Lung (tissue), 12 donors: ENCODE data around the gene KHK. TPM values are rescaled to one million over a fixed set of nuclear protein-coding genes. Genes with fewer than 3 reads are reported as not detected.

ENCODE experiments used
- ATAC-seq: fragments of 200-7000 bp; cut with Tn5 transposase; one replicate; pipeline ENCODE4 v1.9.1; 2020; ENCODE audit warnings: moderate number of reproducible peaks; ENCODE audit not compliant: insufficient read depth, low FRiP score
- DNase-seq, 3 donors: peaks; one replicate each; pipeline ENCODE4 v3.0.0-alpha.2; 2013 to 2017
- H3K27ac ChIP-seq, 2 donors: one replicate each; pipeline ENCODE4 v1.5.1; 2013; ENCODE audit warnings: mild to moderate bottlenecking in 2 of 2, moderate library complexity in 2 of 2, control low read depth in 1 of 2, inconsistent platforms in 1 of 2, low read depth in 1 of 2, low read length in 1 of 2
- H3K27me3 ChIP-seq, 3 donors: one replicate each; pipeline ENCODE4 v1.5.1; 2013; ENCODE audit warnings: low read length in 2 of 3; ENCODE audit not compliant: control insufficient read depth in 3 of 3, insufficient read depth in 3 of 3
- H3K36me3 ChIP-seq, 4 donors: one replicate each; pipeline ENCODE4 v1.5.1; 2013; ENCODE audit warnings: low read length in 4 of 4, mild to moderate bottlenecking in 1 of 4, moderate library complexity in 1 of 4; ENCODE audit not compliant: control insufficient read depth in 4 of 4, insufficient read depth in 4 of 4
- H3K4me1 ChIP-seq, 5 donors: one replicate each; pipeline ENCODE4 v1.5.1; 2013; ENCODE audit warnings: low read length in 5 of 5, mild to moderate bottlenecking in 2 of 5, moderate library complexity in 1 of 5; ENCODE audit not compliant: control insufficient read depth in 5 of 5, insufficient read depth in 5 of 5
- H3K4me3 ChIP-seq: one replicate; pipeline ENCODE4 v1.5.1; 2013; ENCODE audit warnings: mild to moderate bottlenecking, control low read depth, moderate library complexity
- H3K9ac ChIP-seq, 2 donors: one replicate each; pipeline ENCODE4 v1.5.1; 2013; ENCODE audit warnings: low read length in 2 of 2, control low read depth in 1 of 2; ENCODE audit not compliant: insufficient read depth in 1 of 2
- H3K9me3 ChIP-seq, 4 donors: one replicate each; pipeline ENCODE4 v1.5.1; 2013; ENCODE audit warnings: low read length in 3 of 4, mild to moderate bottlenecking in 1 of 4, moderate library complexity in 1 of 4; ENCODE audit not compliant: control insufficient read depth in 4 of 4, insufficient read depth in 3 of 4
- CTCF ChIP-seq: IDR thresholded peaks from 2 replicates; pipeline ENCODE4 v1.5.1; 2012; ENCODE audit warnings: mild to moderate bottlenecking; ENCODE audit errors: control extremely low read depth, extremely low read depth
- WGBS, 2 donors: extraction: QIAGEN DNeasy Blood & Tissue Kit; methylation state at CpG; one replicate each; pipeline ENCODE4 v1.1.7; 2013; 5-methylcytosine and 5-hydroxymethylcytosine counted together
- polyA plus RNA-seq, 2 donors: library from polyadenylated mRNA; stranded (reverse); fragments of 200-250 nt; gene quantifications; one replicate each; pipeline ENCODE4 v1.2.1, GENCODE V29; 2013
- total RNA-seq, 2 donors: library from RNA; depleted of rRNA in 1 of 2; stranded (reverse); fragments of >200 nt in 1 of 2; gene quantifications; one replicate each; pipeline ENCODE4 v1.2.1, GENCODE V29; 2014 to 2021
- donor health status: control.
- donor health status: control.
- donor health status: Bipolar disorder and iron deficiency.
- donor health status: healthy.
- donor health status: DM: yes; HTN: yes; CAD: no.

KHK gene
- total and polyA plus RNA-seq, 4 donors, result 1.6 to 7.6 (median 3.7) TPM

GRCh38 chr2:27147935-27148334 is 61.4 kb downstream of the KHK start:
- no peaks in the 10 kb centered on the region for H3K4me1 ChIP-seq
- no peak overlapping the region for H3K27ac ChIP-seq
- WGBS, 2 donors, result 90 to 95% methylated on average over 8 of the region's 8 CpGs
- no peak overlapping the region for H3K9ac ChIP-seq
- peaks cover 0 to 2% (median 0%) of the 10 kb centered on the region in 3 donors for H3K27me3 ChIP-seq
- no peak overlapping the region for H3K4me3 ChIP-seq
- DNase-seq (no peak), ATAC-seq (no peak)
- TF ChIP-seq CTCF, result no peak
- H3K36me3 ChIP-seq, result no peaks in the 10 kb centered on the region
- H3K9me3 ChIP-seq, result no peaks in the 10 kb centered on the region

- ATAC-seq, result no peak
- Histone ChIP-seq H3K9ac (no peak within 1 kb of the TSS), H3K4me3 (no peak within 1 kb of the TSS), H3K27ac (no peak within 1 kb of the TSS), H3K9me3 (no peaks in the 10 kb centered on the region), H3K4me1 (no peaks in the 10 kb centered on the region), H3K27me3 (no peaks in the 10 kb centered on the region), H3K36me3 (no peaks in the 10 kb centered on the region)
- no peak for TF ChIP-seq CTCF
- DNase-seq, result peak in 2 of 3 donors; percentile 37 to 42
- whole genome bisulfite sequencing, 2 donors, result 73 to 79% methylated on average over 12 of the region's 12 CpGs
These were observed 62.3 kb downstream of the KHK start, which contains the start of gene TCF23 for GRCh38 chr2:27148801-27149439. Gene TCF23 (plus strand): TSS chr2:27149004. CDS start chr2:27149134, 130 bp downstream.

- no peak for ATAC-seq
- no peak overlapping the region for H3K9ac ChIP-seq
- no peak overlapping the region for H3K4me3 ChIP-seq
- H3K27me3 ChIP-seq, result no peaks in the 10 kb centered on the region
- H3K9me3 ChIP-seq, result no peaks in the 10 kb centered on the region
- no peak for DNase-seq
- no peaks in the 10 kb centered on the region for H3K36me3 ChIP-seq
- no peaks in the 10 kb centered on the region for H3K4me1 ChIP-seq
- WGBS, 2 donors, result 87 to 92% methylated on average over 28 to 29 of the region's 29 CpGs
- no peak for TF ChIP-seq CTCF
- no peak overlapping the region for H3K27ac ChIP-seq
These were observed 63.2 kb downstream of the KHK start for GRCh38 chr2:27149570-27150405.

Other genes with a start within 250 kb of the KHK start
- gene DPYSL5, start 238.6 kb upstream of the KHK start, total RNA-seq, result under 1 TPM in 1 of 2 donors, not detected in 1; 0.09 TPM
- gene DPYSL5, start 238.6 kb upstream of the KHK start, polyA plus RNA-seq, result not detected
- gene MAPRE3, start 116.1 kb upstream of the KHK start, total RNA-seq, result 10 to 100 TPM; 10.2 to 34.1 TPM
- gene MAPRE3, start 116.1 kb upstream of the KHK start, polyA plus RNA-seq, result 10 to 100 TPM; 20.4 to 41.9 TPM
- gene TMEM214, start 53.8 kb upstream of the KHK start, total RNA-seq, result 10 to 100 TPM; 34.3 to 99.2 TPM
- 10 to 100 TPM; 56.7 to 62.5 TPM for gene TMEM214, start 53.8 kb upstream of the KHK start, polyA plus RNA-seq
- gene AGBL5, start 35.1 kb upstream of the KHK start, total RNA-seq, result 10 to 100 TPM; 17.3 to 22.3 TPM
- gene AGBL5, start 35.1 kb upstream of the KHK start, polyA plus RNA-seq, result 10 to 100 TPM in 1 of 2 donors, 1 to 10 TPM in 1; 8.6 to 11.6 TPM
- 100 to 1,000 TPM; 164 to 238 TPM for gene OST4, start 15.1 kb upstream of the KHK start, total RNA-seq
- gene OST4, start 15.1 kb upstream of the KHK start, polyA plus RNA-seq, result 100 to 1,000 TPM; 379 to 577 TPM
- gene EMILIN1, start 8.2 kb upstream of the KHK start, total RNA-seq, result 100 to 1,000 TPM in 1 of 2 donors, 10 to 100 TPM in 1; 88.4 to 163 TPM
- gene EMILIN1, start 8.2 kb upstream of the KHK start, polyA plus RNA-seq, result 10 to 100 TPM; 74.1 to 98.6 TPM
- under 1 TPM; 0.57 to 0.89 TPM for gene CGREF1, start 32.4 kb downstream of the KHK start, total RNA-seq
- under 1 TPM; 0.55 to 0.80 TPM for gene CGREF1, start 32.4 kb downstream of the KHK start, polyA plus RNA-seq
- under 1 TPM; 0.11 to 0.74 TPM for gene ABHD1, start 37.0 kb downstream of the KHK start, total RNA-seq
- gene ABHD1, start 37.0 kb downstream of the KHK start, polyA plus RNA-seq, result under 1 TPM; 0.08 to 0.16 TPM
- gene PREB, start 47.9 kb downstream of the KHK start, total RNA-seq, result 10 to 100 TPM; 30.2 to 56.8 TPM
- gene PREB, start 47.9 kb downstream of the KHK start, polyA plus RNA-seq, result 10 to 100 TPM; 25.8 to 66.8 TPM
- gene PRR30, start 52.6 kb downstream of the KHK start, total RNA-seq, result not detected
- not detected for gene PRR30, start 52.6 kb downstream of the KHK start, polyA plus RNA-seq
- gene TCF23, start 62.2 kb downstream of the KHK start, total RNA-seq, result under 1 TPM in 1 of 2 donors, not detected in 1; 0.18 TPM
- gene TCF23, start 62.2 kb downstream of the KHK start, polyA plus RNA-seq, result under 1 TPM; 0.01 to 0.04 TPM
- 100 to 1,000 TPM in 1 of 2 donors, 10 to 100 TPM in 1; 90.0 to 107 TPM for gene ATRAID, start 125.3 kb downstream of the KHK start, total RNA-seq
- 100 to 1,000 TPM; 136 to 204 TPM for gene ATRAID, start 125.3 kb downstream of the KHK start, polyA plus RNA-seq
- gene SLC5A6, start 125.5 kb downstream of the KHK start, total RNA-seq, result 10 to 100 TPM; 12.1 to 32.5 TPM
- gene SLC5A6, start 125.5 kb downstream of the KHK start, polyA plus RNA-seq, result 10 to 100 TPM; 15.2 to 33.1 TPM
- 10 to 100 TPM; 18.3 to 42.0 TPM for gene CAD, start 130.6 kb downstream of the KHK start, total RNA-seq
- 10 to 100 TPM; 10.9 to 19.4 TPM for gene CAD, start 130.6 kb downstream of the KHK start, polyA plus RNA-seq
- gene SLC30A3, start 176.3 kb downstream of the KHK start, total RNA-seq, result under 1 TPM; 0.31 to 0.77 TPM
- under 1 TPM; 0.11 to 0.37 TPM for gene SLC30A3, start 176.3 kb downstream of the KHK start, polyA plus RNA-seq
- not detected for gene DNAJC5G, start 188.7 kb downstream of the KHK start, total RNA-seq
- gene DNAJC5G, start 188.7 kb downstream of the KHK start, polyA plus RNA-seq, result not detected
- gene TRIM54, start 195.7 kb downstream of the KHK start, total RNA-seq, result under 1 TPM; 0.09 to 0.48 TPM
- under 1 TPM; 0.10 to 0.16 TPM for gene TRIM54, start 195.7 kb downstream of the KHK start, polyA plus RNA-seq
- gene UCN, start 221.7 kb downstream of the KHK start, total RNA-seq, result 1 to 10 TPM in 1 of 2 donors, under 1 TPM in 1; 0.34 to 2.0 TPM
- gene UCN, start 221.7 kb downstream of the KHK start, polyA plus RNA-seq, result 1 to 10 TPM in 1 of 2 donors, under 1 TPM in 1; 0.76 to 2.0 TPM
- 100 to 1,000 TPM in 1 of 2 donors, 10 to 100 TPM in 1; 42.1 to 103 TPM for gene MPV17, start 236.3 kb downstream of the KHK start, total RNA-seq
- 100 to 1,000 TPM in 1 of 2 donors, 10 to 100 TPM in 1; 94.5 to 224 TPM for gene MPV17, start 236.3 kb downstream of the KHK start, polyA plus RNA-seq